ENCODE results near the gene C10orf120. TPM values are rescaled to one million over a fixed set of nuclear protein-coding genes. Genes with fewer than 3 reads are reported as not detected.

Gene C10orf120
- total RNA-seq: not detected
- polyA plus RNA-seq (2013, experiment 1 of 2): not detected
- polyA plus RNA-seq (2013, experiment 2 of 2): not detected
- long read RNA-seq, experiment 1: 0 reads
- long read RNA-seq, experiment 2: 0 reads
- long read RNA-seq, experiment 3: 0 reads
- long read RNA-seq, experiment 4: 0 reads

DNA sequence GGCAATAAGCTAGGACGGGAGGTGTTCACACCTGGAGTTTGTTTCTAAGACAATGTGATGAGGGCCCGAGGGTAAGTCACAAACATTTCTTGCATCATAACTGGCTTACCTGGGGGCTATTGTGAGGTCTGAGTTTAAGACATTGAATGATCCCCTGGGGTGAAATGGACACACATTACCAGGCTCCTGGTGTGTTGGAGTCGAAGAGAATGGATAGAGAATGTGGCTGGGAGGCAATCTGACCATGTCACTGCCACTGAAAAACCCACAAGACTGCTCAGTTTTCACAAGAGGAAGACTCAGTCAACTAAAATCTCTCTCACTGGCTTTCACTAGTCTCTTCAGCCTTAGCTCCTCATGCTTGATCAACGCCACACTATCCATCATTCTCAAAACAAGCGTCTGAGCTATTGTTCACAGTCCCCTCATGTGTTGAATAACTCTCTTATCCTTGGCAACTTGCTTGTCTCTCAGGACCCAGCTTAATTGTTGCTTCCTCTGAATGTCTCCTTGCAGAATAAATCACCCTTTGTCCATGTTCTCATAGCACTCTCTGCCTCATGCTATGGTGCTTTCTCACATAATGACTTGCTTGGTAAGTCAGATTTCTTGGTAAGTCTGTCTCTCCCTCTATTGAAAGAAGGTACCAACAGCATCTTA lies at the start of gene C10orf120:
TSS of gene C10orf120 (minus strand) at position 51 of the 660 bp plus-strand sequence. CDS start 56 bp downstream, outside the sequence.
- no peak for DNase-seq
- H3K4me1 Mint-ChIP-seq: no peaks in the 10 kb centered on the region
- Histone ChIP-seq H3K27ac (ENCODE audit: low read depth, low read length) (peak within 1 kb of the TSS; percentile 81), H3K4me3 (ENCODE audit: low read length) (no peak within 1 kb of the TSS), H3K36me3 (ENCODE audit: control insufficient read depth, insufficient read depth, low read length) (no peaks in the 10 kb centered on the region), H3K4me1 (ENCODE audit: control insufficient read depth, insufficient read depth, low read length) (no peaks in the 10 kb centered on the region), H3K9me3 (ENCODE audit: control insufficient read depth, low read length) (no peaks in the 10 kb centered on the region), H3K9ac (ENCODE audit: extremely low read depth, low read length, poor library complexity, severe bottlenecking) (no peak within 1 kb of the TSS), H3K27me3 (ENCODE audit: control insufficient read depth, insufficient read depth, low read length, poor library complexity, severe bottlenecking) (peaks cover 28% of the 10 kb centered on the region)
- TF ChIP-seq, protein P1, sequence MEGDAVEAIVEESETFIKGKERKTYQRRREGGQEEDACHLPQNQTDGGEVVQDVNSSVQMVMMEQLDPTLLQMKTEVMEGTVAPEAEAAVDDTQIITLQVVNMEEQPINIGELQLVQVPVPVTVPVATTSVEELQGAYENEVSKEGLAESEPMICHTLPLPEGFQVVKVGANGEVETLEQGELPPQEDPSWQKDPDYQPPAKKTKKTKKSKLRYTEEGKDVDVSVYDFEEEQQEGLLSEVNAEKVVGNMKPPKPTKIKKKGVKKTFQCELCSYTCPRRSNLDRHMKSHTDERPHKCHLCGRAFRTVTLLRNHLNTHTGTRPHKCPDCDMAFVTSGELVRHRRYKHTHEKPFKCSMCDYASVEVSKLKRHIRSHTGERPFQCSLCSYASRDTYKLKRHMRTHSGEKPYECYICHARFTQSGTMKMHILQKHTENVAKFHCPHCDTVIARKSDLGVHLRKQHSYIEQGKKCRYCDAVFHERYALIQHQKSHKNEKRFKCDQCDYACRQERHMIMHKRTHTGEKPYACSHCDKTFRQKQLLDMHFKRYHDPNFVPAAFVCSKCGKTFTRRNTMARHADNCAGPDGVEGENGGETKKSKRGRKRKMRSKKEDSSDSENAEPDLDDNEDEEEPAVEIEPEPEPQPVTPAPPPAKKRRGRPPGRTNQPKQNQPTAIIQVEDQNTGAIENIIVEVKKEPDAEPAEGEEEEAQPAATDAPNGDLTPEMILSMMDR (conservative IDR thresholded peaks at IDR 0.05): no peak
- 63 to 90% methylated on average over 3 to 5 of the region's 5 CpGs for WGBS, 2 experiments (ENCODE audit: insufficient coverage in 1 of 2, insufficient read length in 1 of 2)
- H3K27ac Mint-ChIP-seq: no peak within 1 kb of the TSS
- H3K27me3 Mint-ChIP-seq (ENCODE audit: insufficient read depth): peaks cover 38% of the 10 kb centered on the region
- no peaks in the 10 kb centered on the region for H3K36me3 Mint-ChIP-seq (ENCODE audit: low read depth)
- no peak within 1 kb of the TSS for H3K4me3 Mint-ChIP-seq
- peaks cover 4% of the 10 kb centered on the region for H3K9me3 Mint-ChIP-seq

DNA sequence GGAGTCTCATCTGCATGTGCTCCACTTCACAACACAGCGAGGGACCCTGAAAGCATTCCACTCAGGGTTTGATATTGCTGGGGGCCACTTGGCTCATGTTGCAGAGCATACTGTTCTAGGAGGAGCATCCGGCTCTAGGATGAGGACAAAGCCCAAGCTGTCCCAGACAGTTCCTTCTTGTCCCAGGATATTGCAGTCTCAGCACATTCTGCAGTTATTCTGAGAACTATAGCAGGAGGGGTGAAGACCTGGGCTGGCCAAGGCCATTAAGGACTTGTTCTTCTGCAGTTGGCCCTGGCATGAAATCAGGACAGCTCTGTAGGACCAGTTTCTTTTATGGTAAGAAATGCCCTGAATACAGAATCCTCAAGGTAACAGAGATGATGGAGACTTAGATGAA lies 48.9 kb upstream of the C10orf120 start:
- Histone ChIP-seq H3K9ac (ENCODE audit: extremely low read depth, low read length, poor library complexity, severe bottlenecking) (no peak overlapping the region), H3K27ac (ENCODE audit: low read depth, low read length) (no peak overlapping the region), H3K4me1 (ENCODE audit: control insufficient read depth, insufficient read depth, low read length) (no peaks in the 10 kb centered on the region), H3K27me3 (ENCODE audit: control insufficient read depth, insufficient read depth, low read length, poor library complexity, severe bottlenecking) (no peaks in the 10 kb centered on the region), H3K9me3 (ENCODE audit: control insufficient read depth, low read length) (no peaks in the 10 kb centered on the region), H3K4me3 (ENCODE audit: low read length) (no peak overlapping the region), H3K36me3 (ENCODE audit: control insufficient read depth, insufficient read depth, low read length) (no peaks in the 10 kb centered on the region)
- no peak for DNase-seq
- Mint-ChIP-seq H3K27me3 (ENCODE audit: insufficient read depth) (no peaks in the 10 kb centered on the region), H3K27ac (no peak overlapping the region), H3K4me3 (no peak overlapping the region), H3K4me1 (no peaks in the 10 kb centered on the region), H3K9me3 (no peaks in the 10 kb centered on the region), H3K36me3 (ENCODE audit: low read depth) (no peaks in the 10 kb centered on the region)
- 91% methylated on average over 2 of the region's 2 CpGs; no CpG with 5 or more reads in 1 of the 2 experiments for WGBS, 2 experiments (ENCODE audit: insufficient coverage in 1 of 2, insufficient read length in 1 of 2)
- TF ChIP-seq, protein P1 (conservative IDR thresholded peaks at IDR 0.05): no peak

DNA sequence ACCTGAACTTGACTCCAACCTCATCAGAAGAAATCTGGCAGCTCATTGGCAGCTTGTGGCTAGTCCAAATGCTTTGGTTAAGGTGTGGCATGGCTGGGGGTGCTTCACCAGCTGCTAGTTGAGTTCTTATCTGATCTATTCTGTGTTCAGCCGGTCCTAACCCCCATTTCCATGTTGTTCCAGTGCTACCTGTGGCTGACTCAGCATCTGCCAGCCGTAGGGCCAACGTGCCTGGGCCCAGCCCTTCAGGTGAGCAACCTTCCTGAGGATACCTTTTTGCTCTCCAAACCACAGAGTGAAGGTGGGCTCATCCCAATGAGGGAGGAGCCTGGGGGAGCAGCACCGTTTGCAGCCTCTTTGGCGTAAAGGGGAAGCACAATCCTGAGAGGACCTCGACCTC lies 46.8 kb upstream of the C10orf120 start:
- Mint-ChIP-seq H3K4me3 (no peak overlapping the region), H3K27me3 (ENCODE audit: insufficient read depth) (no peaks in the 10 kb centered on the region), H3K9me3 (no peaks in the 10 kb centered on the region), H3K27ac (no peak overlapping the region), H3K36me3 (ENCODE audit: low read depth) (no peaks in the 10 kb centered on the region), H3K4me1 (no peaks in the 10 kb centered on the region)
- no peak for DNase-seq
- no peaks in the 10 kb centered on the region for H3K36me3 ChIP-seq (ENCODE audit: control insufficient read depth, insufficient read depth, low read length)
- no peak overlapping the region for H3K4me3 ChIP-seq (ENCODE audit: low read length)
- no peak overlapping the region for H3K9ac ChIP-seq (ENCODE audit: extremely low read depth, low read length, poor library complexity, severe bottlenecking)
- TF ChIP-seq, protein P1 (conservative IDR thresholded peaks at IDR 0.05): no peak
- H3K27ac ChIP-seq (ENCODE audit: low read depth, low read length): no peak overlapping the region
- 86 to 94% methylated on average over 6 of the region's 6 CpGs for WGBS, 2 experiments (ENCODE audit: insufficient coverage in 1 of 2, insufficient read length in 1 of 2)
- no peaks in the 10 kb centered on the region for H3K4me1 ChIP-seq (ENCODE audit: control insufficient read depth, insufficient read depth, low read length)
- H3K27me3 ChIP-seq (ENCODE audit: control insufficient read depth, insufficient read depth, low read length, poor library complexity, severe bottlenecking): no peaks in the 10 kb centered on the region
- no peaks in the 10 kb centered on the region for H3K9me3 ChIP-seq (ENCODE audit: control insufficient read depth, low read length)
